ENCODE measurements around the gene MEI4.
"Not testable (repeated sequence)": the region's sequence is repeated elsewhere in the genome, so short reads cannot be mapped to it uniquely, and the experiment has no call there.

Gene MEI4

GRCh38 chr6:77816766-77817270 is 164.0 kb downstream of the MEI4 start:
- DNase-seq (ENCODE audit: low spot score), result no peak

GRCh38 chr6:77822265-77822664 is 169.4 kb downstream of the MEI4 start:
- DNase-seq (ENCODE audit: low spot score), result no peak

- no peak for DNase-seq (ENCODE audit: low spot score)
Observed at GRCh38 chr6:77825204-77825603, 172.4 kb downstream of the MEI4 start.

DNA sequence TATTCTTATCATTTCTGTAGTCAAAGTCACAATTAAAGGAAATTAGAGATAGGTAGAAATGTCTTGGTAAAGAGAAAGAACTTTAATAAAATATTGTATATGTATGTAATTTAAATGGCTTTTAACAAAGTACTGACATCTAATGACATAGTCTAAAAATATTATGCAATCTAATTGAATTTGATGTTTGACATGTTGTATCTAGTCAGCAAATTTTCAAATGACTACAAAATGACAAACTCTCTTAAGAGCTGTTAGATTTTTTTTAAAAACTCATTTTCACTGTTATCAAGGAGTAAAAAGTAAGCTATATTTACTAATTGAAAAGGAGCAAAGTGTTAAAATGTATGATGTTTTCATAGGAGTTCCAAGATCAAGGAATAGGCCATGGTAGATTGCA is 176.9 kb downstream of the MEI4 start:
- no peak for DNase-seq (ENCODE audit: low spot score)

DNA sequence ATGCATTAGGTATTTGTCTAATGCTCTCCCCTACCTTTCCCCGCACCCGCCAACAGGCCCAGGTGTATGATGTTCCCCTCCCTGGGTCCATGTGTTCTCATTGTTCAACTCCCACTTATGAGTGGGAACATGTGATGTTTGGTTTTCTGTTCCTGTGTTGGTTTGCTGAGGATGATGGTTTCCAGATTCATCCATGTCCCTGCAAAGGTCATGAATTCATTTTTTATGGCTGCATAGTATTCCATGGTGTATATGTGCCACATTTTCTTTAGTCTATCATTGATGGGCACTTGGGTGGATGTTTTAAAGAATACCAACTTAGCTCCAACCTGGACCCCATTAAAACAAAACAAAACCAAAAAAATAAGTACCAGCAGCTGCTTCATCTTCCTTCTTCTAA is 180.9 kb downstream of the MEI4 start:
- DNase-seq (ENCODE audit: low spot score), result not testable (repeated sequence)

GRCh38 chr6:77834591-77834996 is 181.8 kb downstream of the MEI4 start:
- DNase-seq (ENCODE audit: low spot score), result no peak

GRCh38 chr6:77837034-77837784 is 184.4 kb downstream of the MEI4 start:
- DNase-seq (ENCODE audit: low spot score), result no peak

DNA sequence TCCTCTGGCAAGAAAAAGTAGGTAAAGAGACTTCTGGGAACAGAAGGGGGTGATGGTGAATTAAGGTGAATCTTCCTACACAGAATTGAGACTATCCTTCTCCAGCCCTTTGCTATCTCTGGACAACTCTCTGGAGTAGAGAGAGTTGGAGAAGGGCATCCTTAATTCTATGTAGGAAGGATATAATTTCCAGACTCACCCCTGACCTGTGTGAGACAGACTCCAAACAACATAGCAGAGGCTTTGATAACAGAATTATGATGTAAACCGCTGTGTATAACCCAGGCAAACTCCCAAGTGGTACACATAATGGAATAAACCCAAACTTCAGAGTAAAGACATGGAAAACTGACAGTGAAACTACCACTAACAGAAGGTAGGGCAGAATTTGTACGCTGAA is 186.5 kb downstream of the MEI4 start:
- DNase-seq (ENCODE audit: low spot score), result no peak

GRCh38 chr6:77844822-77845221 is 192.0 kb downstream of the MEI4 start:
- no peak for DNase-seq (ENCODE audit: low spot score)

- no peak for DNase-seq (ENCODE audit: low spot score)
Observed at GRCh38 chr6:77853401-77853800, 200.6 kb downstream of the MEI4 start.

GRCh38 chr6:77856391-77856790 is 203.6 kb downstream of the MEI4 start:
- no peak for DNase-seq (ENCODE audit: low spot score)

GRCh38 chr6:77857421-77857820 is 204.6 kb downstream of the MEI4 start:
- no peak for DNase-seq (ENCODE audit: low spot score)

GRCh38 chr6:77876300-77876699 is 223.5 kb downstream of the MEI4 start:
- no peak for DNase-seq (ENCODE audit: low spot score)

DNA sequence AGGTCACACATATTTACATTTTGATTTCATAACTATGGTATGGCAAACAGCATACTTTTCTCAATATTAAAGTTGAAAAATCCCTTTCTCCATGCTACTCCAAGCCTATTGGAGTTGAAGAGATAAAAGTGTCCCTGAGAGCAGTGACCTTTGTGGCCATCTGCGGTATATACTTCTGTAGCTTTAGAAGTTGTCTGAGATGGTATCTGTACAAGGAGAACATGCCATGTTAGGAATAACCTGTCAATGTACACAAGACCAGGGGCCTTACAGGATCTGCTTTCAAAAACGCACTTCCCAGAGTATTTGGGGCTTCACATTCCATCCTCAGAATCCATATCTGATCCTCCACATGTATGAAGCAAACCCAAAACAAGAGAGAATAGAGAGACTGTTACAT is 226.7 kb downstream of the MEI4 start:
- no peak for DNase-seq (ENCODE audit: low spot score)

DNA sequence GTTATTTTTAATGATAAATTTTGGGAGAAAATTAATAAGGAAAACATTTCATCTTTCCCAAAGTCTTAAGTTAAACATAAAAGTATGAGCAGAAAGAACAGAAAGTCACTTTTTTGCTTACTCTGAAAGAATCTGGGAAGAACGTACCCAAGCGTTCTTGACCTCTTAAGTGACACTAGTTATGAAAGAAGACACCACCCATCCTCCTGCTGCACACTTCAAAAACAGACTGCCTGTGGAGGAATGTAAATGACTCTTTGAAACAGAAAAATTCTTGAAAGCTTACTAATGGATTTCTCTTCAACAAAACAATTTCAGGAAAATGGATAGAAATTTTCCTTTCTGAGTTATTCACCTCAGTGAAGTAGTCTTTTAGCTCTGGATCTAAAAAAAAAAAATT is 227.7 kb downstream of the MEI4 start:
- DNase-seq (ENCODE audit: low spot score), result no peak

DNA sequence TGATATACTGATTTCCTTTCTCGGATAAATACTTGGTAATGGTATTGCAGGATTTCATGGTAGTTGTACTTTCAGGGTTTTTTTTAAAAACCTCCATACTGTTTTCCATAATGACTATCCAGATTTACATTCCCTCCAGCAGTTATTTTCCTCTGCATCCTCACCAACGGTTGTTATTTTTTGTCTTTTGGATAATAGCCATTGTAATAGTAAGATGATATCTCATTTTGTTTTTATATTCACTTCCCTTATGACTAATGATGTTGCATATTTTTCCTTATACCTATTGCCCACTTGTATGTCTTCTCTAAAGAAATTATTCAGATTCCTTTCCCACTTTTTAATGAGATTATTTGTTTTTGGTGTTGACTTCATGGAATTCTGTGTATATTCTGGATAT is 231.0 kb downstream of the MEI4 start:
- no peak for DNase-seq (ENCODE audit: low spot score)

DNA sequence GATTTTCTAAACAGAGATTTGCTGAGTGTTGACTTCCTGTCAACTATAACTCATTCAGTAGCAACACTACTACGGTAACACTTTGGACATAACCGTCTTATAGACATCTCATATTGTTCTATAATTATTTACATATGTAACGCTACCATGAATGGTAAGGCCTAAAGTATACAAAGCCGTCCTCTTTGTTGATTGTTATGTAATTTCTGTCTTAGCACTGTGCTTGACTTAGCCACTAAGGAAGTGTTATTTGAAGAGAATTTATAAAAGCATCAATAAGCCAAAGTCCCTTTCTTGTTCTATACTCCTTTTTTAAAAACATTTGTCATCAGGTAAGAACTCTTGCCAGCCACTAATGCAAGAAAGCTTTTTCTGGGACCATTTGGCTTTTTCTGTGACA is 240.6 kb downstream of the MEI4 start:
- DNase-seq (ENCODE audit: low spot score), result no peak

DNA sequence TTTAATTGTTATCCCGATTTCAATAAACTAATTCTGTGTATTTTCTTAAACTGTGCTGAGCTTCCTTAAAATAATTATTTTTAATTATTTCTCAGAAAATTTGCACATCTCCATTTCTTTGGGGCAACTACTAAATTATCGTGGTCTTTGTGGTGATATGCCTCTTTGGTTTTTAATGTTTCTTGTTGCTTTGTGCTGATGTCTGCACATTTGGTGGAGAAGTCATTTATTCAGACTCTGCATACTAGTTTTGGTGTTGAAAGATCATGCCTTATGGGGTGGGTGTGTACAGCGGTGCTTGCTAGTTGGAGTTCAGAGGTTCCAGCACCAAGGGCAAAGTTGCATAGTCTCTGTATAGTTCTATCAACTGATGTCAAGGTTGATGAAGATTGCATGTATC is 253.2 kb downstream of the MEI4 start:
- no peak for DNase-seq (ENCODE audit: low spot score)

DNA sequence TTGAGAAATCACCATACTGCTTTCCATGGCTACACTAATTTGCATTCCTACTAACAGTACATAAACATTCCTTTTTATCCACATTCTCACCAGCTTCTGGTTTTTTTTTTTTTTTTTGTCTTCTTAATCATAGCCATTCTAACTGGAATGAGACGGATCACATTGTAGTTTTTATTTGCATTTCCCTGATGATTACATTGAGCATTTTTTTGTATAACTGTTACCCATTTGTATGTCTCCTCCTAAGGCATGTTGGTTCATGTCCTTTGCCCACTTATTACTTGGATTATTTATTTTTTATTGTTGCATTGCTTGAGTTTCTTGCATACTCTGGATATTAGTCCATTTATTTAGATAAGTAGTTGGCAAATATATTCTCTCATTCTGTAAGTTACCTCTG is 258.0 kb downstream of the MEI4 start:
- DNase-seq (ENCODE audit: low spot score), result no peak

DNA sequence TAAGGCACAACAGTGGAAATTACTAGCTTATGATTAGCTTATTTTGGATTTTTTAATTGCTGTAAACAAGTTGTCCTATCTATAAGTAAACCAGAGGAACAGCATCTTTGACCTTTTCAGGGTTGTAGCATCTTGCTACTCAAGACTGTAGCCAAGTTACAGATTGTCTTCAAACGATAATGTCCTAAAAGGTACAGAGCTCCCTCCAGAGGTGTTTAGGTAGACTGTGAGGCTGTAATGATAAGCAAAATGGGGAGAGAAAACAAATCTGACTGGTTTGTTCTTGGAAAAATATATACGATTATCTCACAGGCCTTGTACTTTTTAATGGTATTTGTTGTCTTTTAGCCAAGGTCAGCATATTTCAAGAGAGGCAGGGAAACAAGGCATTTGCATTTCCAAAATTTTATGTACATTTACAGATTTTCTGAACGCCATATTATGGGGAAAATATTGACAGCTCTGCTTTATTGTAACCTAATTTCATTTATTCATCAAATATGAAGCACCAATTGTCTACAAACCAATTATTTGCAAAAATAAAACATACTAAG is 273.4 kb downstream of the MEI4 start:
- DNase-seq (ENCODE audit: low spot score), result no peak

DNA sequence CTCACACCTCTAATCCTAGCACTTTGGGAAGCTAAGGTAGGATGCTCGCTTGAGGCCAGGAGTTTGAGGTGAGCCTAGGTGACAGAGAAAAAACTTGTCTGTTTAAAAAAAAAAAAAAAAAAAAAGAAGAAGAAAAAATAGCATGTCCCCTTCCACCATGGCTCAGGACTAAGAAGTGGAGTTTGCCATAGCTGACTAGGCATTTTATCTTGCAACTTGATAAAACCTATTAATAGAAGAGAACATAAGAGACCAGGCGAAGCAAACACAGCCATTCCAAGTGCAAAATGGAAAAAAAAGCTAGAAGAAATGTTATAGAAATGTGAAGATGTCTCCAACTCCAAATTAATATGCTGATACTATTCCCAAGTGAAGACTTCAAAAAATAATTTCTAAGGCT is 277.5 kb downstream of the MEI4 start:
- no peak for DNase-seq (ENCODE audit: low spot score)

GRCh38 chr6:77930952-77931351 is 278.1 kb downstream of the MEI4 start:
- DNase-seq (ENCODE audit: low spot score), result no peak

- DNase-seq (ENCODE audit: low spot score), result no peak
Observed at GRCh38 chr6:77962070-77962469, 309.2 kb downstream of the MEI4 start.

- no peak for DNase-seq (ENCODE audit: low spot score)
Observed at GRCh38 chr6:77965449-77965848, 312.6 kb downstream of the MEI4 start.

All from germinal center (tissue), 1 donor.